GDM1 (cell line): Measurements from ENCODE around the gene FMR1NB.
A peak's percentile ranks its signal among the peaks of the same experiment; 100 is the strongest.

Experiments
- DNase-seq: peaks from one replicate; lab custom pipeline; 2025; lab: John Stamatoyannopoulos, UW

Gene FMR1NB, protein sequence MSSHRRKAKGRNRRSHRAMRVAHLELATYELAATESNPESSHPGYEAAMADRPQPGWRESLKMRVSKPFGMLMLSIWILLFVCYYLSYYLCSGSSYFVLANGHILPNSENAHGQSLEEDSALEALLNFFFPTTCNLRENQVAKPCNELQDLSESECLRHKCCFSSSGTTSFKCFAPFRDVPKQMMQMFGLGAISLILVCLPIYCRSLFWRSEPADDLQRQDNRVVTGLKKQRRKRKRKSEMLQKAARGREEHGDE

DNA sequence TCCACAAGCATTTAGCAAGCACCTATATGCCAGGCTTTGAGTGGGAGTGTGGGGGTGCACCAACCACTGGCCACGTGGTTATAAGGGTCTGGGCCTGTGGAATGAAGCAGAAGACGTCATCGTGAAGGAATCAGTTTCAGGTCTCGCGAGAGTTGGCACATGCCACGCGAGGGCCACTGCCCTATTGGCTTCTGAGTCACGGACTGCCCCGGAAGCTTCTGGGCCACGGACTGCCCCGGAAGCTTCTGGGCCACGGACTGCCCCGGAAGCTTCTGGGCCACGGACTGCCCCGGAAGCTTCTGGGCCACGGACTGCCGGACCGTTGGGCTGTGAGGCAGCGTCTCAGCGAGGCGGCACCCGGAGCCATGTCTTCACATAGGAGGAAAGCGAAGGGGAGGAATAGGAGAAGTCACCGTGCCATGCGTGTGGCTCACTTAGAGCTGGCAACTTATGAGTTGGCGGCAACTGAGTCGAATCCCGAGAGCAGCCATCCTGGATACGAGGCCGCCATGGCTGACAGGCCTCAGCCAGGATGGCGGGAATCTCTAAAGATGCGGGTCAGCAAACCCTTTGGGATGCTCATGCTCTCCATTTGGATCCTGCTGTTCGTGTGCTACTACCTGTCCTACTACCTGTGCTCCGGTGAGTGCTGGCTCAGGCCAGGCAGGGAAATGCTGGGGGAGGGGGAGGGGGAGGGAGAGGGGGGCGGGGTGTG, at the start of gene FMR1NB:
Gene FMR1NB (plus strand): TSS at position 300 of the 715 bp plus-strand sequence. CDS start 66 bp downstream, at position 366.
- no peak for DNase-seq

DNA sequence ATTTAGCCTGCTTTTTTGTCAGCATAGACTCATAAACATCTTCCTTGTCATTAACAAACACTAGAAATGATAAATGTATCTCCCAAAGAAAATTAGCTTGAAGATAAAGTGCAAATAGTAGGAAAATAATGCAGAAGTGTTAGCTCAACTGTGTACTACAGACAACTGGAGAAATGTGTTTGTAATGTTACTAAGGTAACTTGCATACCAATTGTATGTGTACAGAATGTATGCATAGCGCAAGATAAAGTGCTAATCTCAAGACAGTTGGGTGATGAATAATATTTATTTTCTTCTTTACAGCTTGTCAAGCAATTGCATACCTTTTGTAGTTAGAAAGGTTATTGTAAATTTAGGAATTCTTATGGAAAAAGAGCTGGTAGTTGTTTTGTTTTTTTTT, 47.3 kb upstream of the FMR1NB start:
- no peak for DNase-seq

DNA sequence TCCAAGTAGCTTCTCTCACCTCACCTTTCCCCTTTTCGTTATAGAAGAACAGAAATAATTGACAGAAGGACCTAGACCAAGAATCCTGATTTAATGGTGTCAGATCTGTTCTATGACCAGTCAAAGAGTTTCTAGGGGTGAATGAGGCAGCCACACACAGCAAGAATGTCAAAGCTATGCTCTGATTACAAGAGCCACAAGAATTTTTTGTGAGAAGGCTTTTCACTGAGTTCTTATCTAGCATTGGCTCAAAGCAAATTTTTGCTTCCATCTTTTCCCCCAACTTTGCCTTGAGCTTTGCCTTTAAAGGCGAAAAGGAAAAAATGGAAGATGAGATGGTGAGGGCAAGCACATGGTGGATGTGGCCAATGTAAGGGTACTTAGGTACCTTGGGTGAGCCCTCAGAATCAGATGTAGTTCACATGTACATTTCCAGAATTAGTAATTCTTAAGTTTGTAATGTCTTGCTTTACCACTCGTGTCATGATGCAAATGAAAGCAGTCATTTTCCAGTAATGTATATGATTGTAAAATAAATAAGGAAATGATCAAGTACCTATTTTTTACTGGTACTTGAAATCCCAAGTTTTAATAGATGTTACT, 45.9 kb upstream of the FMR1NB start:
- DNase-seq: no peak

DNA sequence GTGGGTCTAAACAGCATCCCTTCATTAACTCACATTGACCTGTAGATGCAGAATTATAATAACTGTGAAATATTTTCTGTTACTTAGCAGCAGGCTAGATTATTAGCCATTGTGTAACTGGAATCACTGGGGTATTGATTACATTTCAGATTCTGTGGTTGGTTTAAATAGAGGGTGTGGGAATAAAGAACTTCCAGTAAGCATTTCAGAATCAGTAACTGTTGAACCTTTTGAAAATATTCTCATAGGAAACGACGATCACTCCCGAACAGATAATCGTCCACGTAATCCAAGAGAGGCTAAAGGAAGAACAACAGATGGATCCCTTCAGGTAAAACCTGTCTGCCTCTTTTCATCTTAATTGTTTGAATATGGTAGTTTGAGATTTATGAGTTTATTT, 35.9 kb upstream of the FMR1NB start:
- no peak for DNase-seq

DNA sequence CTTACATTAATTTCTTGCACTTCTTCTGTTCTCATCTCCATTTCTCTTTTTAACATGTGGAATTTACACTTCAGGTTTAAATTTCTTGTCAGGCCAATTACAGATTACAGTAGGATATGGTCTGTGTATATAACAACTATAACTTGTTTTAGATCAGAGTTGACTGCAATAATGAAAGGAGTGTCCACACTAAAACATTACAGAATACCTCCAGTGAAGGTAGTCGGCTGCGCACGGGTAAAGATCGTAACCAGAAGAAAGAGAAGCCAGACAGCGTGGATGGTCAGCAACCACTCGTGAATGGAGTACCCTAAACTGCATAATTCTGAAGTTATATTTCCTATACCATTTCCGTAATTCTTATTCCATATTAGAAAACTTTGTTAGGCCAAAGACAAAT, 32.6 kb upstream of the FMR1NB start:
- no peak for DNase-seq

DNA sequence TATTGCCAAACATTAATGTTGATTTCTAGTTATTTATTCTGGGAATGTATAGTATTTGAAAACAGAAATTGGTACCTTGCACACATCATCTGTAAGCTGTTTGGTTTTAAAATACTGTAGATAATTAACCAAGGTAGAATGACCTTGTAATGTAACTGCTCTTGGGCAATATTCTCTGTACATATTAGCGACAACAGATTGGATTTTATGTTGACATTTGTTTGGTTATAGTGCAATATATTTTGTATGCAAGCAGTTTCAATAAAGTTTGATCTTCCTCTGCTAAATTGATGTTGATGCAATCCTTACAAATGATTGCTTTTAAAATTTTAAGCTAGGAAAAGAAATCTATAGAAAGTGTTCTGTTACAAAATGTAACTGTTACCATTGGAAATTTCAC, 30.8 kb upstream of the FMR1NB start:
- DNase-seq: no peak

DNA sequence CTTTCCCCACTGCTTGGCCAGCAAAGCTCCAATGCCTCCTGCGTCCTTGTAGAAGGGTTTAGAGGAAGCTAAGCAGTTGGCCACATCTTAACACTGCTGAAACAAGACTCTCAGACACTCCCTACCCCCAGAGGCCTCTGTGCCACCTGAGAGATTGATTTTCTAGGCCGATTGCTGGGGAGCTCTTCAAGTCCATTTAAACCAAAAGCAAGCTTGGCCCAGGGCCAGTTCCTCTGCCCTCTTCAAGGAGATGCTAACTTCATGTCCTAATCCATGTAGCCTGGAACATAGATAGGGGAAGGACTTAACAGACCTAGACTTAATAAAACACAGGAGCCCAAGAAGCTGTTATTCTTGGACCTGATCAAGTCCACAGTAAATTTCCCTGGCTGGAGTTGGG, 27.2 kb upstream of the FMR1NB start:
- DNase-seq: no peak

DNA sequence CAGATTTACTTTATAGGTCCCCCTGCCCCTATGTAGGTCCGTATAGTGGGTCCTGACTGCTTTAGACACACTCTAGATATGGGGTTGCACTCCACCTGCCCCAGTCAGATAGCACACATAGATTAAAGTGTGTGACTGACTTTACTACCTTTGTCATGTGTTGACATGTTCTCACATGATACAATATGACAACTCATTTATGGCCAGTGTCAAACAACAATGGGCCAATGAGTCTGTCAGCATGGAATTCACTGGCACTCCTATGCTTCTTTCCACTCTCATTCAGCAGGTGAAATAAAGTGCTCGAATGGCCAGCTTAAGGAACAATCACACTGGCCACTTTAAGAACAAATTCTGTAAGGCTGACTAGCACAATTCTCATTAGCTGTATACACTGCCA, 23.8 kb upstream of the FMR1NB start:
- no peak for DNase-seq

DNA sequence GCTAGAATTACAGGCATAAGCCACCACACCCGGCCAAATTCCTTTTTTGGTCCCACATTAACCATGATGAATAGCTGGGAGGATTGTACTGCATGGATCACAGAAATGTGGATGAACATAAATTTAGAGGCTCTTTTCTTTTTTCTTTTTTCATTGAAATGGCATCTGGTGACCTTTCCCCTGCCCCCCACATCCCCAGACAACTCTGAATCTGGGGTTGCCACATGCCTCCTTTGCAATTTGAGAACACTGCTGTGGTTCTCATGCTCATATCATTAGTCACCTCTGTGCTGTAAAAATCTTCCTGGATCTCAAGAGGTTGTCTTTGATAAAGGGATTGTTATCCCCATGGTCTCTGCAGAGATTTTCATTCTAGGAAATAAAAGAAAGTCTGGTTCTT, 22.8 kb upstream of the FMR1NB start:
- no peak for DNase-seq

DNA sequence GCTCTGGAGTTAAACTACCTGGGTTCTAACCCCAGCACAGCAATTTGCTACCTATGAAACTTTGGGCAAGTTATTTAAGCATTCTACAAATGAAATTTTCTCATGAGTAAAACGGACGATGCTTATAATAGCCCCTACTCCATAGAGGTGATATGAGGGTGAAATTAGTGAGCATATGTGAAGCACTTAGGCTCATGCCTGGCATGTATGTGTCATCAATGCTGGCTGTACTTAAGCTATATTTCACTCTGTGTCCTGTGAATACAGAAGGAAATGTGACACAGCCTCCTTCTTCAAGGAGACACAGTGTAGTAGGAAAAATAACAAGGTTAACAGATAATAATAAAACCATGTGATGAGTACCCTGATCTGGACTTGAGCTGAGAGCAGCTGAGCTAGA, 20.4 kb upstream of the FMR1NB start:
- DNase-seq: no peak

DNA sequence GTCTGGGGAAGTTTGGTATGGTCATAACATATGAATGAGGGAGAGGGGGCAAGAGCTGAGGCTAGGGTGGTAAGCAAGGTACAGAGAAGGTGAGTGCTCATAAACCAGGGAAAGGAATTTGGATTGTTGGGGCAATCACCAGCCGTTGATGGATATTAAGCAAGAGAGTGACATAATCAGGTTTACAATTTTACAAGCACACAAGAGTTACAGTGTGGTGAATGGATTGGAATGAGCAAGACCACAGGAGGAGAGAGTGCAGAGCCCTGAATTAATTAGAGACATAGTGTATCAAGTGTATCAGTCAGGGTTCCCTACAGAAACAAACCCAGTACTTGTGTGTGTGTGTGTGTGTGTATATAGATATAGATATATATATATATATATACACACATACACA, 18.7 kb upstream of the FMR1NB start:
- DNase-seq: no peak

DNA sequence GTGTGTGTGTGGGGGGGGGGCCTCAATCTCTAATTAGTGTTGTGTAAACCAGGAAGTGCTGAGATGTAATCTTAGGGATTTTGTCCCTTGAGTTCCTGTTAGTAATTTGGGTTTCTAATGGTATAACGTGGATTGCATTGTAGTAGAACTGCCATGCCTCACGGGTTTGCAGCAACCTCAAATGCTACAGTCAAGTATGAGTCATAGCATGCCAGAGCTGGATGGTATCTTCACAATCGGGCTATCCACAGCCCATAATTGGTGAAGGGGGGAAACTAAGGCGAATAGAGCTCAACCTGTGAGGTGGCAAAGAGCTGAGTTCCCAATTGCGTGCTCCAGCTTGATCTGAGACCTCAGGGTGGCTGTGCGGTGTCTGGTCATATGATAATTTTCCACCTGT, 2.2 kb upstream of the FMR1NB start:
- no peak for DNase-seq

DNA sequence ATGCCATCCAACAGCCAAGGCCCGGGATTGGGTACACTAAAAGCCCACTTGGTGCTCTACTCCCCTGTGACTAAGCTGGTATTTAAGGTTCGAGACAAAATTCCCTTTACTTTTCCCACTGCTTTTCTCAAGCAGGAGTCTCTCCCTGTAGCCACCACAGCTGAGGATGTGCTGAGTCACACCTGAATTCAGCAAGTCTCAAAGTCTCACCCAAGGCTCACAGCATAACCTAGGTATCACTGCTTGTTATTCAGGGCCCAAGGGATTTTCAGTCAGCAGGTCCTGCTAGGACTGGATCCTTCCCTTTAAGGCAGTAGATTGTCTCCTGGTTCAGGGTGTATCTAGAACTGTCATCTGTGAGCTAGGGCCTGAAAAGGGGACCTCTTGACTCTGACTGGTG, 39.2 kb downstream of the FMR1NB start:
- DNase-seq: no peak

DNA sequence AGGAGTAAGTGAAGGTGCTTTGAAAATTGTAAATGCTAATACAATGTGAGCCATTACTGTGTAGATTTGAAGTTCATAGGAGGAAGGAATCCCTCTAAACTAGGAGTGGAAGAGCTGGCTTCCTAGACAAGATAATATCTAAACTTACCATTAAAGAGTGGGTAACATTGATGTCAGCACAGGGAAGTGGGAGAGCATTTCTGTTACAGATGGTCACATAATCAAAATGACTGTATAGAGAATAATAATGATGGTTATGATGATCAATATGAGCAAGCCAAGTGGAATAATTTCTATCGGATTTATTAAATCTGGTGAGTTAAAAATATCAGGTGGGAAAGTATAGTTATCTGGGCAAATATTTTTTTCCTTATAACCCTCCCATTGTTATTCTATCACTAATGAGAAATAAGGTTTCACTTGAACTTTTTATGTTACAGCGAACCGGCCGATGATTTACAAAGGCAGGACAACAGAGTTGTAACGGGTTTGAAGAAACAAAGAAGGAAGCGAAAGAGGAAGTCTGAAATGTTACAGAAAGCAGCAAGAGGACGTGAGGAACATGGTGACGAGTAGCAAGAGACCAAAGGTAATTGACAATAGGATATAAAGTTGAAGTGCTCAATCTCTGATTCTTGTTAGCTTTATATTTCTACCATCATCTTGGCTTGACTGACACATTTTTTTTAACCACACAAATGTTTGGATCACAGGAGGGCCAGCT, 43.5 kb downstream of the FMR1NB start:
- DNase-seq: no peak

DNA sequence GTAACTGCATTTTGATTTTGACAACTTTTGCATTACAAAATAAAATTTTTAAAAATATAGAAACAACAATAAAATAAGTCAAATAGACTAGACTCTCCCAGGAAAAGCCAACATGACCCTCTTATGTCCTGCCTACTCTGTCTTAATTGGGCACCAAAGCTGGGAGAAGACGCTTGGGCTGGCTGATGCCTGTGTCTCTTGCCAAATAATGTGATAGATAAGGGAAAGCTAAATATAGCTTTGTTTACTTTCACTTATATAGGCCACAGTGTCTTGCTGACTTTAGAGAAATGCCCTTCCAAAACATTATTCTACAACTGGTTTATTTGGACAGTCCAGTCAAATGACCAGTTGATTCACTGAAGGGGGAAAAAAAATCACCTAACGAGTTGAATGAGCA, 54.2 kb downstream of the FMR1NB start:
- DNase-seq: no peak

DNA sequence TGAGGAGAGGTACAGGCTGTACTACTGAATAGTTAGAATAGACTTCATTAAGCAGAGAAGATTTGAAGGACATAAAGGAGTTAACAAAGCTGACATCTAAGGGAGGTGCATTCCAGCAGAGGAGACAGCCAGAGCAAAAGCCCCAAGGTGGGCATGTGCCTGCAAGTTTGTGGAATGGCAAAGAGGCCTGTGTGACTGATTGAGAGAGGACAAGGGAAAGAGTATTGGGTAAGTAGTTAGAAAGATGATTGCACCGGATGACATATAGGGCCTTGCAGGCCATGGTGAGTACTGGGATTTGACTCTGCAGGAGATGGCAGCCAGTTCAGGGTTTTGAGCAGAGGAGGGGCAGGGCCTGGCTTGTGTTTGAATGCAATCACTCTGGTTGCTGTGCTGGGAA, 55.9 kb downstream of the FMR1NB start:
- no peak for DNase-seq

DNA sequence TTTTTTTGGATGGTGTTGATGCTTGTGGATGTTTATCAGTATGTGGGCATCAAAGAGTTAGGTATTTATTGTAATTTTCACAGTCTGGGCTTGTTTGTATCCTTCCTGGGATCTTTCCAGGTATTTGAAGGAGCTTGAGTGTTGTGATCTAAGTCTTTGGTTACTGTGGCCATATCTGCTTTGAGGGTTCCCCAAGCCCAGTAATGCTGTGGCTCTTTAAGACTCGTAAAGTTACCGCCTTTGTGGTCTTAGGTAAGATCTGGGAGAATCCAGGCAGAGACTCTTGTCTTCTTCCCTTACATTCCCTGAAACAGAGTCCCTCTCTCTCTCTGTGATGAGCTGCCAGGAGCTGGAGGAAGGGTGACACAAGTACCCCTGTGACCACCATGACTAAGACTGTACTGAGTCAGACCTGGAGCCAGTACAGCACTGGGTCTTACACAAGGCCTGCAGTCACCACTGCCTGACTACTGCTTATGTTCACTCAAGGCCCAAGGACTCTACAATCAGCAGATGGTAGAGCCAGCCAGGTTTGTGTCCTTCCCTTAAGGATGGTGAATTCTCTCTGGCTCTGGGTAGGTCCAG, 62.2 kb downstream of the FMR1NB start:
- no peak for DNase-seq

DNA sequence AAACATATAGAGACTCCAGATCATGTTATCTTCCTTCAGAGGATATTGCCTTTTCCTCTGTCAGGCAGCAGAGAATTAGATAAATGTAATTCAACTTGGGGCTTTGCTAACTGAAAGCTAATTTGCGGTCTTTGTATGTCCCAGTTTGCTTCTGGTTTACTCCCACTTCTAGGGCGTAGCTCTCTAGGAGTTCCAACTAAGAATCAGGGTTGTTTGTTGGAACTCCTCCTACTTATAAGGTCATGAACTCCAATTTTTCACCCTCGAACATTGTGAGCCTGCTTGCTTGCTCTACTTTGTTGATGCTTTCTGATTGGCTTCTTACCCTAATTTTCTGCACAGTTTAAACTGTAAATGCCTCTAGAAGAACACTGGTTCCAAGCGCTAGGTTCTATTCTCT, 66.1 kb downstream of the FMR1NB start:
- DNase-seq: no peak

DNA sequence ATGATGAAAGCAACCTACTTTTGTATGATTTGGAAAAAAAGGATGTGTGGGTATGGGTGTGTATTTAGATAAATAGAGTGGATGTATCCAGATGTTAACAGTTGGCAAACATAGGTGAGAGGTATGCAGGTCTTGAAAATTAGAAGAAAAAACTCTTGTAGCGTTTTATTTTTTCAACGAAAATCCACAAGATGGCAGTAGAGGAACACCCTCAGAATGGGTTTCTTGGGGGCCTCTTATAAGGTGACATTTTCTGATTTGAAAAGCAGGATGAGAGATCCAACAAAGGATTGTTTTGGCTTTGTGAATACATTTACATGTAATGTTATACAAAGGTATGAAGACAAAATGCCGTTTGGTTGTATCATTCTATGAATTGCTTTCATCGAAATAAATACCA, 68.3 kb downstream of the FMR1NB start:
- peak; percentile 24 for DNase-seq

DNA sequence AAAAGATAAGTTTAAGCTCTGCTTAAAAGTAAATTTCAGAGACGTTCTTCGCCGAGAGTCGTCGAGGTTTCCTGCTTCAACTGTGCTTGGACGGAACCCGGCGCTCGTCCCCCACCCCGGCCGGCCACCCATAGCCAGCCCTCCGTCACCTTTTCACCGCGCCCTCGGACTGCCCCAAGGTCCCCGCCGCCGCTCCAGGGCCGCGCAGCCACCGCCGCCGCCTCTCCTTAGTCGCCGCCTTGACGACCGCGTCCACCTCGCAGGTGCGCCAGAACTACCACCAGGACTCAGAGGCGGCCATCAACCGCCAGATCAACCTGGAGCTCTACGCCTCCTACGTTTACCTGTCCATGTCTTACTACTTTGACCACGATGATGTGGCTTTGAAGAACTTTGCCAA, 70.8 kb downstream of the FMR1NB start:
- no peak for DNase-seq

DNA sequence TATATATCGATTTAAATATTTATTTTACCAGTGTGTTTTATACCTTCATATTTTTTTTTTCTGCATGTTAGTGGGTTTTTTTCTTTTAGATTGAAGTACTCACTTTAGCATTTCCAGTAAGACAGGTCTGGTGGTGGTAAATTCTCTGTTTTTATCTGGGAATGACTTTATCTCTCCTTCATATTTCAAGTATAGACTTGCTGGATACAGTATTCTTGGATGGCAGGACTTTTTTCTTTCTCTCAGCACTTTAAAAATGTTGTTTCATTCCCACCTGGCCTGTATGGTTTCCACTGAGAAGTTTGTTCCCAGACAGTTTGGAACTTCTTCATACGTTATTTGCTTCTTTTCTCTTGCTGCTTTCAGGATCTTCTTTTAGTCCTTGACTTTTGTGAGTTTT, 86.1 kb downstream of the FMR1NB start:
- no peak for DNase-seq

DNA sequence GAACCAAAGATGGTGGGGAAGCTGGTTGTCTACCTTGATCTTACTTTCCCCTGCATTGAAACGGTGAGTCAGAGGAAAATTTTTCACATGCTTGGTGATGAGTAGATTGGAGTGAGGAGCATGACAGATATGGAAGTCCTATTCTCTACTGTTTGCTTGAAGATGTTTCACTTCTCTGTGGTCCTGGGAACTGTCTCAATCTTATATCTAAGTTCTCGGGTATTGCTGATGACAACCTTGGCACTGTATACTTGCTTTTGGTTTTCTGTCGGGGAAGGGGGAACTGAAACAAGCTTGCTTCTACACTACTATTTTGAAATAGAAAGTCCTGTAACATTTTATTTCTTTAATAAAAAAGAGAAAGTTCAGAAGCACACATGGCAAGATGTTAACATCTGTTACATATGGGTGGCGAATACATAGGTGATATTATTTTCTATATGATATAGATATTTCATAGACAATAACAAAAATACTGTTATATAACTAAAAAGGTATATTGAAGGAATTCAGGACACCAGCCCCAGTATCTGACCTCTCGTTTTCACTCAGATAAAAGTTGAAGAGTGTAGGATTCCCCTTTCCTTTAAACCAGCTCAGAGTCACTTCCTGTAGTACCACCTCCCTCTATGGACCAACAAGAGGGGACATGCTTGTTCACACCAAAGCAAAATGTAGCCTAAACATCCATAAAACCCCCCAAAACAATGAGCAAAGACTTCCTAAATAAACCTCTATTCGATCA, 88.8 kb downstream of the FMR1NB start:
- no peak for DNase-seq
